Measurements from ENCODE around the gene CNPY1.

The CNPY1 gene

DNA sequence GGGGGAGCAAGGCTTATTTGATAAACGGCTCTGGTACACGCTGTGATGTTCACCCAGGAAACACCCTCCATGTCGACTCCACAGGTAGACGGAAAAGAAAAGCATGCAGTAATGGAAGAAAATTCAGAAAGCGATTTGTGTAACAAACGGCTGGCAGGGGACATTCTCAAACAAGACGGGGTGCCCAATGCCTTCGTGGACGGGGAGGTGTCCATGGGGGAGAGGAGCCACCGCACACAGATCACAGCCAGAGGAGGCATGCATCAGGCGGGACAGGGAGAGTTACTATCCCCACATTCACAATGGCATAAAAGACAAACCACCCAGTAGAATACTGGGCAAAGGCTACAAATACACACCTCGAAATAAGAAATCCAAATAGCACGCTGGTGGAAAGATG, 20.1 kb downstream of the CNPY1 start:
- Mint-ChIP-seq H3K4me3 (no peak overlapping the region), H3K27ac (no peak overlapping the region), H3K9me3 (peaks cover 16% of the 10 kb centered on the region), H3K27me3 (ENCODE audit: low read depth, poor library complexity) (peaks cover 97% of the 10 kb centered on the region), H3K36me3 (ENCODE audit: low read depth) (no peaks in the 10 kb centered on the region), H3K4me1 (no peaks in the 10 kb centered on the region)
- TF ChIP-seq, protein P1, sequence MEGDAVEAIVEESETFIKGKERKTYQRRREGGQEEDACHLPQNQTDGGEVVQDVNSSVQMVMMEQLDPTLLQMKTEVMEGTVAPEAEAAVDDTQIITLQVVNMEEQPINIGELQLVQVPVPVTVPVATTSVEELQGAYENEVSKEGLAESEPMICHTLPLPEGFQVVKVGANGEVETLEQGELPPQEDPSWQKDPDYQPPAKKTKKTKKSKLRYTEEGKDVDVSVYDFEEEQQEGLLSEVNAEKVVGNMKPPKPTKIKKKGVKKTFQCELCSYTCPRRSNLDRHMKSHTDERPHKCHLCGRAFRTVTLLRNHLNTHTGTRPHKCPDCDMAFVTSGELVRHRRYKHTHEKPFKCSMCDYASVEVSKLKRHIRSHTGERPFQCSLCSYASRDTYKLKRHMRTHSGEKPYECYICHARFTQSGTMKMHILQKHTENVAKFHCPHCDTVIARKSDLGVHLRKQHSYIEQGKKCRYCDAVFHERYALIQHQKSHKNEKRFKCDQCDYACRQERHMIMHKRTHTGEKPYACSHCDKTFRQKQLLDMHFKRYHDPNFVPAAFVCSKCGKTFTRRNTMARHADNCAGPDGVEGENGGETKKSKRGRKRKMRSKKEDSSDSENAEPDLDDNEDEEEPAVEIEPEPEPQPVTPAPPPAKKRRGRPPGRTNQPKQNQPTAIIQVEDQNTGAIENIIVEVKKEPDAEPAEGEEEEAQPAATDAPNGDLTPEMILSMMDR (IDR thresholded peaks at IDR 0.05) = no peak
- DNase-seq = no peak

DNA sequence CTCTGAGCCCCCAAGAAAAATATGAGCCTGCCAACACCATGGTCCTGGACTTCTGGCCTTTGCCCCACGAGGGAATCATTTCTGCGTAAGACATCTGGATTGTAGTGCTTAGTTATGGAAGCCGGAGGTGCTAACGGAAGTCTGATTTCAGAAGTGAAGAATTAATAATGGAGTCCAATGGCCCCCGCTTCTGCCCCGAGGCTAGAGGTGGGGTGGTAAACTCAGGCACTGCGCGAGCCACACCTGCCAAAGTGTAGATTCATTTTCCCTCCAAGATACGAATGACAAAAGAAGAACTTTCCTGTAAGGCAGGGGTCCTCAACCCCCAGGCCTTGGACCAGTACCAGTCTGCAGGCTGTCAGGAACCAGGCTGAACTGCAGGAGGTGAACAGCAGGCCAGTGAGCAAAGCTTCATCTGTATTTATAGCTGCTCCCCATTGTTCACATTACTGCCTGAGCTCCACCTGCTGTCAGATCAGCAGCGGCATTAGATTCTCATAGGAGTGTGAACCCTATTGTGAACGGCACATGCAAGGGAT, 22.3 kb downstream of the CNPY1 start:
- TF ChIP-seq, protein P1 (IDR thresholded peaks at IDR 0.05) = no peak
- H3K36me3 Mint-ChIP-seq (ENCODE audit: low read depth) = no peaks in the 10 kb centered on the region
- no peak overlapping the region for H3K27ac Mint-ChIP-seq
- no peak overlapping the region for H3K4me3 Mint-ChIP-seq
- peaks cover 12% of the 10 kb centered on the region for H3K9me3 Mint-ChIP-seq
- DNase-seq = no peak
- H3K27me3 Mint-ChIP-seq (ENCODE audit: low read depth, poor library complexity) = peaks cover 93% of the 10 kb centered on the region
- H3K4me1 Mint-ChIP-seq = no peaks in the 10 kb centered on the region

DNA sequence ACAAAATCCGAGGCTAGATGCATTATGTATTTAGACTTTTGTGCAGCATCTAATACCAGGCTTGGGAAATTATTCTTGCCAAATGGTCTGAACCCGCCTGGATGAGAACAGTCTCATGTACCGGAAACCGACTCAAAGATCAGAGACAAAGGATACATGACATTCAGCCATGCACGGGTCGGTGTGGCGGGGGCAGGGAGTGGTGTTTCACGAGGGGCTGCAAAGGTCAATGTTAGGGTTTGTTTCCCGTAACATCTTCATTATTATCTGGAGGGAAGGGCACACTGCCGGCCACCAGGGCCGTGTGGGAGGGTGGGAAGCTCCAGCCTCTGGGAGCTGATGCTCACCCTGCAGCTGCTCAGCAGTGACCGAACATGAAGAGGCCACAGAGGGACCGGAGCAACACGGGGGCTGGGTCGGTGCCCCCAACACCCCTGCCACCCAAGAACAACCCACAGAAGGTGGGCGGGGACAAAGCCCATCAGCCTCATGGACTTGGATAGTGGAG, 23.1 kb downstream of the CNPY1 start:
- no peaks in the 10 kb centered on the region for H3K36me3 Mint-ChIP-seq (ENCODE audit: low read depth)
- peaks cover 93% of the 10 kb centered on the region for H3K27me3 Mint-ChIP-seq (ENCODE audit: low read depth, poor library complexity)
- TF ChIP-seq, protein P1 (IDR thresholded peaks at IDR 0.05) = no peak
- H3K4me1 Mint-ChIP-seq = no peaks in the 10 kb centered on the region
- H3K9me3 Mint-ChIP-seq = peaks cover 12% of the 10 kb centered on the region
- DNase-seq = no peak
- H3K4me3 Mint-ChIP-seq = no peak overlapping the region
- no peak overlapping the region for H3K27ac Mint-ChIP-seq

DNA sequence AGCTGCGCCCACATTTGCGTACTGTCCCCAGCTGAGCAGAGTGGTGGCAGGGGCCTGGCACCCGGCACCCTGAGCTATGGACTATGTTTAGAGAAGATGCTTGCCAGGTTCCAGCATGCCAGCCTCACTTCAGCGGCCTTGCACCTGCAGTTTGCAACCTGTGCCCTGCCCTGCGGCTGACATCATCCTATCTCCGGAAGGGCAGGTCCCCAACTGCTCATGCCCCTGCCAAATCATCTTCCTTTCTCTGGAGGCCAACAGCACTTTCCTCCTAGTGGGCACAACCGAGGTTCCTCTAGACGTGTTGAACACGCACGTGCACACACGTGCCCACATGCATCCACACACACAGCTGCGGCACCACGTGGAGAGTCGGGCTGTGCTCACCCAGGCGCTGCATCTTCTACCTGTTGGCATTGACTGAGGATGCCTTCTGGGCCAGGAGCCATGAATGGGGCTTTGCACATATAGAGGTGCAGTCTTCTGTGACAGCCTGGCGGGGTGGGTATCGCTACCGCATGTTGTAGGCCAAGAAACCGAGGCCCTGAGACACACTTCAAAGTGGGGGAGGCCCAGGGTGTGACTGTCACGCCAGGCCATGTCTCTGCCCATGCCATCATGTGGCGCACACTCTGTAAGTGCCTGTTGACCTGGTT, 24.5 kb downstream of the CNPY1 start:
- no peak overlapping the region for H3K4me3 Mint-ChIP-seq
- TF ChIP-seq, protein P1 (IDR thresholded peaks at IDR 0.05) = no peak
- no peak for DNase-seq
- no peak overlapping the region for H3K27ac Mint-ChIP-seq
- peaks cover 12% of the 10 kb centered on the region for H3K9me3 Mint-ChIP-seq
- peaks cover 95% of the 10 kb centered on the region for H3K27me3 Mint-ChIP-seq (ENCODE audit: low read depth, poor library complexity)
- no peaks in the 10 kb centered on the region for H3K36me3 Mint-ChIP-seq (ENCODE audit: low read depth)
- H3K4me1 Mint-ChIP-seq = no peaks in the 10 kb centered on the region

DNA sequence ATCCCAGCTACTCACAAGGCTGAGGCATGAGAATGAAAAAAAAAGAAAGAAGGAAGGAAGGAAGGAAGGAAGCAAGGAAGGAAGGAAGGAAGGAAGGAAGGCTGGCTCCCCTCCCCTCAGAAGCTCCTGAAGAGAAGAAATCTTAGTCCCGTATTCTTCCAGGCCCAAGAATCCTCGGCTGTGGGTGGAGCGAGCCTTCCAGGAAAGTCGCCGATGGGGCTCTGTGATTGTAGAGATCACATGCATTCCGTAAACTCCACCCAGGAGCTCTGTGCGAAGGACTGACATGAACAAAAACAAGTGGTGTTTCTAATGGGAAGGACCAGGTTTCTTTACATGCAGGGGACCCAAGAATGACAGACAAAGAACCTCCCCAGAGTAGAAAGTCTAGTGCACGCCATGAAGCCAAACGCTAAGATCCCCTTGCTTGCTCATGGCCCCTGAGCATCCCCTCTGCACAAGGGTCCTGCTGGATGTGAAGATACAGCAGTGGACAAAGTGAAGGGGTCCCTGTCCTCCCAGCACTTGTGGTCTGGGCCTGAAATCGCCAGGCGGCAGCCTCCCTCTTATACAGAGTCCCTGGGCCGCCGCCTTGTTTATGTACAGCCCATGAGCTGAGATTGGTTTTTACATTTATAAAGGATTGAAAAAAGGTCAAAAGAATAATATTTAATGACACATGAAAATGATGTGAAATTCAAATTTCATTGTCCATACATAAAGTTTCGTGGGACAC, 25.2 kb downstream of the CNPY1 start:
- peaks cover 12% of the 10 kb centered on the region for H3K9me3 Mint-ChIP-seq
- no peak overlapping the region for H3K27ac Mint-ChIP-seq
- H3K27me3 Mint-ChIP-seq (ENCODE audit: low read depth, poor library complexity) = peaks cover 92% of the 10 kb centered on the region
- H3K36me3 Mint-ChIP-seq (ENCODE audit: low read depth) = no peaks in the 10 kb centered on the region
- no peak overlapping the region for H3K4me3 Mint-ChIP-seq
- H3K4me1 Mint-ChIP-seq = no peaks in the 10 kb centered on the region
- no peak for DNase-seq
- TF ChIP-seq, protein P1 (IDR thresholded peaks at IDR 0.05) = no peak
